Loucy (cell line): ENCODE measurements around the gene MEOX1.

ENCODE experiments used
- H2AFZ ChIP-seq: fragments of 200-600 bp; sonication (generic); 2 replicates; pipeline ENCODE4 v1.6.0; 2016; ENCODE audit warnings: antibody characterized with exemption, mild to moderate bottlenecking, low read length, moderate library complexity
- H3F3A ChIP-seq: fragments of 200-600 bp; 2 replicates; pipeline ENCODE4 v1.6.0; 2016; ENCODE audit warnings: antibody characterized with exemption, low read depth, mild to moderate bottlenecking
- H3K27me3 ChIP-seq: fragments of 200-600 bp; sonication (generic); 2 replicates; pipeline ENCODE4 v1.6.1; 2014; ENCODE audit warnings: low read length, mild to moderate bottlenecking; ENCODE audit not compliant: insufficient read depth, poor library complexity, severe bottlenecking
- H3K36me3 ChIP-seq: fragments of 200-600 bp; sonication (generic); 2 replicates; pipeline ENCODE4 v1.6.1; 2016; ENCODE audit warnings: low read length; ENCODE audit not compliant: insufficient read depth
- H3K4me1 ChIP-seq: fragments of 200-600 bp; sonication (generic); 2 replicates; pipeline ENCODE4 v1.5.1; 2014; ENCODE audit warnings: low read length, mild to moderate bottlenecking; ENCODE audit not compliant: insufficient read depth, poor library complexity, severe bottlenecking
- H3K4me2 ChIP-seq: fragments of 200-600 bp; sonication (generic); 2 replicates; pipeline ENCODE4 v1.6.0; 2014; ENCODE audit warnings: antibody characterized with exemption, low read length, low read depth, mild to moderate bottlenecking; ENCODE audit not compliant: poor library complexity, severe bottlenecking
- H3K4me3 ChIP-seq: fragments of 200-600 bp; sonication (generic); 2 replicates; pipeline ENCODE4 v1.5.1; 2014; ENCODE audit warnings: low read length, mild to moderate bottlenecking, mixed read lengths; ENCODE audit not compliant: poor library complexity, severe bottlenecking
- H3K79me2 ChIP-seq: fragments of 200-600 bp; sonication (generic); 2 replicates; pipeline ENCODE4 v1.6.1; 2014; ENCODE audit warnings: low read length; ENCODE audit not compliant: insufficient read depth
- H3K9ac ChIP-seq: fragments of 200-600 bp; sonication (generic); 2 replicates; pipeline ENCODE4 v1.6.0; 2014; ENCODE audit warnings: mild to moderate bottlenecking, low read depth, low read length, moderate library complexity; ENCODE audit not compliant: poor library complexity, severe bottlenecking
- H3K9me2 ChIP-seq: fragments of 200-600 bp; sonication (generic); replicated peaks from 2 replicates; pipeline ENCODE4 v1.6.1; 2016; ENCODE audit warnings: low read depth, low read length, mixed read lengths
- H3K9me3 ChIP-seq: fragments of 200-600 bp; sonication (generic); 2 replicates; pipeline ENCODE4 v1.6.1; 2014; ENCODE audit warnings: mild to moderate bottlenecking, antibody characterized with exemption, low read length, low read depth; ENCODE audit not compliant: insufficient read depth
- H4K20me1 ChIP-seq: fragments of 200-600 bp; sonication (generic); 2 replicates; pipeline ENCODE4 v1.6.0; 2014; ENCODE audit warnings: antibody characterized with exemption, low read length, mild to moderate bottlenecking; ENCODE audit not compliant: insufficient read depth, poor library complexity, severe bottlenecking
- EZH2phosphoT487 ChIP-seq: fragments of 200-600 bp; IDR thresholded peaks from 2 replicates; pipeline ENCODE4 v1.6.1; 2018; ENCODE audit warnings: antibody characterized with exemption, mild to moderate bottlenecking, moderate library complexity, borderline replicate concordance
- TF ChIP-seq, protein P1 (sequence below): fragments of 200-600 bp; sonication (generic); conservative IDR thresholded peaks from 2 replicates; pipeline ENCODE4 v1.5.1; 2014; ENCODE audit warnings: mild to moderate bottlenecking, antibody characterized with exemption, low read length

MEOX1 gene

DNA sequence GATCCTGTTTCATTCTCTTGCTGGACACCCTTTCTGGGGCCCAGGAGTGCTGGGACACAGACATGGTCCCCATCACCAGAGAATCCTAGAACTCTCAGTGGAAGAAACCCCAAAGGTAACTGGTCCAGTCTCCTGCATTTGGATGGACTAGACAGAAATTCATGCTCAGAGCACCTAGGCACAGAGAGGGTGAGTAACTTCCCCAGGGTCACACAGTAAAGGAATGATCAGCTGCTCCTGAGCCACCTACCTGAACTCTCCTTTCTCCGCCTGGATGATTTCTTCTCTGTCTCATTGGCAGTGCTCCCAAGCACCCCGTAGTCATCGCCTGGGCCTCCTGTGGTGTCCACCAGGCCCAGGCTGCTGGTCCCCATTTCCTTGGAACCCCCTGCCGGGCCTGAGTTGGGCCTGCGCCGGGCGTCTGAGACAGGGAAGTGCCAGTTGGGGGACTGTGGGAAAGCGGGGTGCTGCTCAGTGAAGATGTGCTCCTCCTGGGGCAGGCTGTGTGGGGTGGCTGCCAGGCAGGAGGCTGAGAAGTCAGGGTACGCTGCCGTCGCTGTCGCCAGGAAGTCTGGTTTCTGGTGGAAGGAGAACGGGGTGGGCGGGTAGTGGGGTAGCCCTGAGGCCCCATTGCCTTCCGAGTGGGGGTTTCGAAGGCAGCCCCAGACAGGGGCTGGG lies 767 bp downstream of the MEOX1 start:
- Histone ChIP-seq H3K9me2 (no peaks in the 10 kb centered on the region), H3K79me2 (no peaks in the 10 kb centered on the region), H3K4me1 (no peaks in the 10 kb centered on the region), H2AFZ (no peak overlapping the region), H3K9me3 (no peaks in the 10 kb centered on the region), H4K20me1 (no peaks in the 10 kb centered on the region), H3K9ac (no peak overlapping the region), H3K36me3 (no peaks in the 10 kb centered on the region), H3K27me3 (no peaks in the 10 kb centered on the region), H3F3A (no peaks in the 10 kb centered on the region), H3K4me3 (no peak overlapping the region), H3K4me2 (no peak overlapping the region)
- TF ChIP-seq EZH2phosphoT487 = no peak
- TF ChIP-seq, protein P1, sequence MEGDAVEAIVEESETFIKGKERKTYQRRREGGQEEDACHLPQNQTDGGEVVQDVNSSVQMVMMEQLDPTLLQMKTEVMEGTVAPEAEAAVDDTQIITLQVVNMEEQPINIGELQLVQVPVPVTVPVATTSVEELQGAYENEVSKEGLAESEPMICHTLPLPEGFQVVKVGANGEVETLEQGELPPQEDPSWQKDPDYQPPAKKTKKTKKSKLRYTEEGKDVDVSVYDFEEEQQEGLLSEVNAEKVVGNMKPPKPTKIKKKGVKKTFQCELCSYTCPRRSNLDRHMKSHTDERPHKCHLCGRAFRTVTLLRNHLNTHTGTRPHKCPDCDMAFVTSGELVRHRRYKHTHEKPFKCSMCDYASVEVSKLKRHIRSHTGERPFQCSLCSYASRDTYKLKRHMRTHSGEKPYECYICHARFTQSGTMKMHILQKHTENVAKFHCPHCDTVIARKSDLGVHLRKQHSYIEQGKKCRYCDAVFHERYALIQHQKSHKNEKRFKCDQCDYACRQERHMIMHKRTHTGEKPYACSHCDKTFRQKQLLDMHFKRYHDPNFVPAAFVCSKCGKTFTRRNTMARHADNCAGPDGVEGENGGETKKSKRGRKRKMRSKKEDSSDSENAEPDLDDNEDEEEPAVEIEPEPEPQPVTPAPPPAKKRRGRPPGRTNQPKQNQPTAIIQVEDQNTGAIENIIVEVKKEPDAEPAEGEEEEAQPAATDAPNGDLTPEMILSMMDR = no peak

DNA sequence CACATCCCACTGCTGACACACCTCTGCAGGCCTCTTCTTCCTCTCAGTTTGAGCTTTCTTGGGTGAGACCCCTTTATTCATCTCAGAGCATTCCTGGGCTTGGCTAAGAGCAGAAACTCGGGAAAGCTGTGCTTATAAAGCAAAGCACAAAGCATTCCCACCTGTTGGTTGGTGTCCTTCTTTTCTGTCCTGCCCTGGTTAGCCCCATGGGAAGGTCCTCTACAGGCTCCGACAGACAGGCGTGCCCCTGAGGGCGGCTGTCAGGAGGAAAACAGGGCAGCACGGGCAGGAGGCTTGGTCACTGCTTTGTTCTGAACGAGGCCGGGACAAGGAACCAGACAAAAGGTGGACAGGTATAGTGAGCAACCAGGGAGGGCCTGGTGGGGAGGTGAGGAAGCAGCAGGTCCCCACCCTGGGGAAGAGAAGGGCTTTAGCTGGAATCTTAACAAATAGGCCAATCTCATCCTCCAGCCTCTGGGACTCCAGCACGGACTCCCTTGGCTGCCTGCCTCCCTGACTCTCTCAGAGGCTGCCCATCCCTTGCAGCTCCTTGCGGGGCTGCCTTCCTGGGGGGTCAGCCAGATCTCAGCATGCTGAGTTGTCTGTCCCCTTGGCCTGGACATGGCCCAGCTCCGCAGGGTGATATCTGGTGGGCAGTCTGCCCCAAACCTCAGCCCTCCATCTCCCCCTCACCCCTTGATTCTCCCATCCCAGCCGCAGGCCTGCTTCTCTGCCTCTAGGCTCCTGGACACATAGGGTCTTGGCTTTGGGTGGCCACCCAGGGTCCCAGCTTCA lies 1.7 kb downstream of the MEOX1 start:
- Histone ChIP-seq H3K9me2 (no peaks in the 10 kb centered on the region), H2AFZ (no peak overlapping the region), H3K9ac (no peak overlapping the region), H3F3A (no peaks in the 10 kb centered on the region), H3K27me3 (no peaks in the 10 kb centered on the region), H3K4me1 (no peaks in the 10 kb centered on the region), H3K9me3 (no peaks in the 10 kb centered on the region), H3K4me2 (no peak overlapping the region), H3K36me3 (no peaks in the 10 kb centered on the region), H4K20me1 (no peaks in the 10 kb centered on the region), H3K4me3 (no peak overlapping the region), H3K79me2 (no peaks in the 10 kb centered on the region)
- TF ChIP-seq, protein P1 = no peak
- no peak for TF ChIP-seq EZH2phosphoT487

DNA sequence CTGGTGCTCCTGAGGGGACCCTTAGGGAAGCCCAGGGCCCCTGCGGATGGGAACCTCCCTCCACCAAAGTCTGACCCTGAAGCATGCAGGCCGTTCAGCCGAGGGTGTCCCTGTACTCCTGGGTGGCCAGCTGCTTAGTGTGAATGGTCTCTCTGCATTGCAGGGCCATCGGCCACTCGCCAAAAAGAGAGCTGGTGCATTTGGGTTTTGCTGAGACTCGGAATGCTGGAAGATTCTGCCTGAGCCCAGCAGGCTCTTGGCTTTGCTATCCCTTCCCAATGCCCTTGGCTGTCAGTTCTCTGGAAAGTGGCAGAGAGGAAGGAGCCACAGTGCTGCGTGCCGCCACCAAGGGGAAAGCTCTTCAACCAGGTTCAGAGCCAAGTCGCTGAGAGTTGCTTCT lies 2.8 kb downstream of the MEOX1 start:
- H3K9me2 ChIP-seq = no peaks in the 10 kb centered on the region
- H3K27me3 ChIP-seq = no peaks in the 10 kb centered on the region
- no peaks in the 10 kb centered on the region for H3K4me1 ChIP-seq
- no peaks in the 10 kb centered on the region for H3K79me2 ChIP-seq
- no peaks in the 10 kb centered on the region for H4K20me1 ChIP-seq
- no peak for TF ChIP-seq EZH2phosphoT487
- TF ChIP-seq, protein P1 = no peak
- no peak overlapping the region for H2AFZ ChIP-seq
- H3F3A ChIP-seq = no peaks in the 10 kb centered on the region
- H3K4me3 ChIP-seq = no peak overlapping the region
- H3K9ac ChIP-seq = no peak overlapping the region
- no peak overlapping the region for H3K4me2 ChIP-seq
- no peaks in the 10 kb centered on the region for H3K9me3 ChIP-seq
- H3K36me3 ChIP-seq = no peaks in the 10 kb centered on the region
